Ramos (cell line): ENCODE data around the gene GREM2.

ENCODE experiments used
- in situ Hi-C: fragments of 300-500 bp; cut with MboI; formaldehyde crosslinking; loops from one replicate; pipeline ENCODE4 v1.14.3; 2022; ENCODE audit warnings: low sequenced_read_pairs; ENCODE audit not compliant: unreplicated experiment

The GREM2 gene

GRCh38 chr1:240611228-240611618 lies 732 bp downstream of the GREM2 start:
- in situ Hi-C loops, result no loop called here

GRCh38 chr1:240610636-240611035 lies 1.3 kb downstream of the GREM2 start:
- in situ Hi-C loops, result no loop called here

GRCh38 chr1:240609527-240610060 lies 2.4 kb downstream of the GREM2 start:
- in situ Hi-C loops, result no loop called here

GRCh38 chr1:240608707-240609106 lies 3.2 kb downstream of the GREM2 start:
- in situ Hi-C loops, result no loop called here

- in situ Hi-C loops, result no loop called here
These were observed 4.9 kb downstream of the GREM2 start for GRCh38 chr1:240607006-240607405.

GRCh38 chr1:240602189-240602588 lies 9.8 kb downstream of the GREM2 start:
- in situ Hi-C loops, result no loop called here

- in situ Hi-C loops, result no loop called here
These were observed 12.1 kb downstream of the GREM2 start for GRCh38 chr1:240599830-240600229.

GRCh38 chr1:240599299-240599698 lies 12.7 kb downstream of the GREM2 start:
- in situ Hi-C loops, result no loop called here

GRCh38 chr1:240598216-240599001 lies 13.5 kb downstream of the GREM2 start:
- in situ Hi-C loops, result no loop called here

- in situ Hi-C loops, result no loop called here
These were observed 14.7 kb downstream of the GREM2 start for GRCh38 chr1:240597153-240597745.

- in situ Hi-C loops, result no loop called here
These were observed 16.5 kb downstream of the GREM2 start for GRCh38 chr1:240595476-240595875.

GRCh38 chr1:240591564-240591963 lies 20.4 kb downstream of the GREM2 start:
- in situ Hi-C loops, result no loop called here

GRCh38 chr1:240591078-240591477 lies 20.9 kb downstream of the GREM2 start:
- in situ Hi-C loops, result no loop called here

- in situ Hi-C loops, result no loop called here
These were observed 22.3 kb downstream of the GREM2 start for GRCh38 chr1:240589585-240590110.

GRCh38 chr1:240586006-240586405 lies 25.9 kb downstream of the GREM2 start:
- in situ Hi-C loops, result no loop called here

- in situ Hi-C loops, result no loop called here
These were observed 29.0 kb downstream of the GREM2 start for GRCh38 chr1:240582953-240583352.

GRCh38 chr1:240579511-240579910 lies 32.4 kb downstream of the GREM2 start:
- in situ Hi-C loops, result no loop called here

- in situ Hi-C loops, result no loop called here
These were observed 34.9 kb downstream of the GREM2 start for GRCh38 chr1:240577095-240577494.

- in situ Hi-C loops, result no loop called here
These were observed 35.8 kb downstream of the GREM2 start for GRCh38 chr1:240575981-240576662.

GRCh38 chr1:240572328-240572727 lies 39.6 kb downstream of the GREM2 start:
- in situ Hi-C loops, result no loop called here

GRCh38 chr1:240571782-240572181 lies 40.2 kb downstream of the GREM2 start:
- in situ Hi-C loops, result no loop called here
